Activated CD4-positive, alpha-beta T cell treated with anti-CD3 and anti-CD28 coated beads, Interleukin-2, amount 10 ng/mL, durations not matched to agents 24 days and 14 days (primary cell): Measurements from ENCODE around the gene POLR2E. TPM values are rescaled to one million over a fixed set of nuclear protein-coding genes. Genes with fewer than 3 reads are reported as not detected.
A peak's percentile ranks its signal among the peaks of the same experiment; 100 is the strongest.
"Not testable (repeated sequence)": the region's sequence is repeated elsewhere in the genome, so short reads cannot be mapped to it uniquely, and the experiment has no call there.

Experiments
- DNase-seq: peaks from one replicate; pipeline ENCODE4 v3.0.0; 2022
- H3K27ac Mint-ChIP-seq: one replicate; pipeline ENCODE4 v1.8.0; 2022; ENCODE audit warnings: mild to moderate bottlenecking, mixed read lengths
- H3K27me3 Mint-ChIP-seq: one replicate; pipeline ENCODE4 v1.8.0; 2022; ENCODE audit warnings: mixed read lengths
- H3K36me3 Mint-ChIP-seq: one replicate; pipeline ENCODE4 v1.8.0; 2022; ENCODE audit warnings: low read depth, mild to moderate bottlenecking, mixed read lengths
- H3K4me1 Mint-ChIP-seq: one replicate; pipeline ENCODE4 v1.8.0; 2021; ENCODE audit warnings: mixed read lengths
- H3K4me3 Mint-ChIP-seq: one replicate; pipeline ENCODE4 v1.8.0; 2022; ENCODE audit warnings: mild to moderate bottlenecking, moderate library complexity, mixed read lengths
- H3K9me3 Mint-ChIP-seq: one replicate; pipeline ENCODE4 v1.8.0; 2021; ENCODE audit warnings: mixed read lengths
- intact Hi-C: fragments of 100-400 bp; cut with micrococcal nuclease; formaldehyde crosslinking; loops from one replicate; pipeline ENCODE4 v1.15.1; 2023
- total RNA-seq: library from RNA; stranded (reverse); gene quantifications from 2 replicates; pipeline ENCODE4 v1.2.3, GENCODE V29; 2022

Gene POLR2E
- total RNA-seq, 1 donor from 2014 or later, result 273 TPM

DNA sequence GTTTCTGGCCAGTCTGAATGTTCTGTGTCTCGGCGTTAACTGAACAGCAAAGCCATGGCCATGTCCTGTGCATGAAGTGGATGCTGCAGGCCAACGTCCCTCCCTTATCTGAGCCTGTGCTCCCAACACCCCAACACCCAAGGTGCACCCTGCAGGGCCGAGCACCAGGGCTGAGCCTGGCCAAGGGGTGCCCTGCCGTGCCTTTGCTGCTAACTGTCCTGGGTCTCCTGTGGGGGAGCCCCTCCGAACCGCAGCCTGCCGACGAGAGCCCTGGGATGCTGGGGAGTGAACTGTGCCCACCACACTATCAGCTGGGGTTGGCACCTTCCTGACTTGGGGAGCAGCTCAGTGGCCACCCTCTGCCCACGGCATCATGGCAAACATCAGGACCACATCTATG lies 26.2 kb upstream of the POLR2E start:
- intact Hi-C loops, result no loop called here
- Mint-ChIP-seq H3K9me3 (no peaks in the 10 kb centered on the region), H3K27me3 (no peaks in the 10 kb centered on the region), H3K36me3 (peaks cover 47% of the 10 kb centered on the region), H3K4me3 (no peak overlapping the region), H3K4me1 (no peaks in the 10 kb centered on the region), H3K27ac (no peak overlapping the region)
- DNase-seq, result no peak

DNA sequence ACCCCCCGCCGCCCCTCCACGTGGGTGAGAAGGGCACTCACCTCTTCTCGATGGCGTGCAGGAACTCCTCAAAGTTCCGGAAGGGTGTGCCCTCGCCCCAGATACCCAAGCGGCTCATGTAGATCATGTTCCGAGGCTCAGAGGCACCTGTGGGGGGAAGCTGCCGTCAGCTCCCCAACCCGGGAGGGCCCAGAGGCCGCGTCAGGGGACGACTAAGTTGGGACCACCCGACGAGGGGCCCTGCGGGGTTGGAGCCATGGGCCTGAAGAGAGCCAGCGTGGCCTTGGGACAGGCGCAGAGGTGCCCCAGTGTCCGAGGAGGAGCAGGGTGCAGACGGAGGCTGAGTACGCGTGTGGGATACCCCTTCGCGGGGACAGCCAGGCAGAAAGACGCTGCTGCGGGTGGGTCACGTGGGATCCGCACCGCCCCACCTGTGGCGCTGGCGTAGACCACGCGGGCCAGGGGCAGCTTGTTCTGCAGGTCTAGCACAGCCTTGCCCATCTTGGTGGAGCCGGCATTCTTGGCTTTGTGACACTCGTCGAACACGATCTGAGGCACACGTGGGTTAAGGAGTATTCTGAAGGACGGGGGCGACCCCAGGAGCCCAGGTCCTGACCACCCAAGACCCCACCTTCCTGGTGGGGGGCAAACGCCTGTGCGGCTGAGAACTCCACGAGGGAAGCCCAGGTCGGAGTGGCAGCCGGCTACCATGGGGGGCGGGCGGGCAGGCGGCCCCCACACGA lies 24.5 kb upstream of the POLR2E start:
- Mint-ChIP-seq H3K36me3 (peaks cover 45% of the 10 kb centered on the region), H3K27me3 (no peaks in the 10 kb centered on the region), H3K9me3 (no peaks in the 10 kb centered on the region), H3K4me1 (no peaks in the 10 kb centered on the region), H3K27ac (no peak overlapping the region), H3K4me3 (no peak overlapping the region)
- intact Hi-C loops, result no loop called here
- no peak for DNase-seq

DNA sequence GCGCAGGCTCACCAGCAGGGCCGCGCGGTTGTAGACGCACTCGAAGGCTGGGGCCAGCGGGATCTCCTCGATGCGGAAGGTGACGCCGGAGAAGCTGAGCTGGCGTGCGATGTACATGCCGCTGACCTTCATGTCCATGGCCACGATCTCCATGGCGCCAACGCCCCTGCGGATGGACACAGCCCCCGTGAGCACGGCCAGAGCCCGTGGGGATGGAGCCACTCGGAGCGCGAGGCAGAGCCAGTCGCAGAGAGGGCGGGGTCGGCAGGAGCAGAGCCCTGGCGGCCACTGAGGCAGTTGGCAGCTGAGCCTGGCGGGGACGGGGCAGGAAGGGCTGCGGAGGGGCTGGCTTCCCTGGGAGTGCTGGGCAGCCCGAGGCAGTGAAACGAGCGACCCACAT lies 23.8 kb upstream of the POLR2E start:
- H3K27me3 Mint-ChIP-seq, result no peaks in the 10 kb centered on the region
- no peak overlapping the region for H3K27ac Mint-ChIP-seq
- DNase-seq, result no peak
- intact Hi-C loops, result no loop called here
- H3K9me3 Mint-ChIP-seq, result no peaks in the 10 kb centered on the region
- no peak overlapping the region for H3K4me3 Mint-ChIP-seq
- H3K4me1 Mint-ChIP-seq, result no peaks in the 10 kb centered on the region
- peaks cover 44% of the 10 kb centered on the region for H3K36me3 Mint-ChIP-seq

DNA sequence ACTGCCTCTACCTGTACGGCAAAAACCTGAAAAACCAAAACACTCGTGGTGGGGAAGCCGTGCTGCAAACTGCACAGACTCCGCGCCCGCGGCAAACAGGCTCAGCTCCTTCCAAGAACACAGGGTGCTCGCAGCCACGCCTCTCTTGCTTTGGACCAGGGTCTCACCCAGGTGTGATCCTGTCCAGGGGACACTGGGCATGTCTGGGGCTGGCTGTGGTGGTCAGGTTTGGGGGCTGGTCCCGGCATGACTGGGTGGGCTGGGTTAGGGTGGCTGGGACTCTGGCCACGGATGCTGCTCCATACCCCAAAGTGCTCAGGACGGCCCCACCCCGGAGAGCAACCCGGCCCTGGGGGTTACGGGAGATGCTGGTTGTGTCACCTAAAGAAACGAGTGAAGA lies 22.5 kb upstream of the POLR2E start:
- peaks cover 44% of the 10 kb centered on the region for H3K36me3 Mint-ChIP-seq

DNA sequence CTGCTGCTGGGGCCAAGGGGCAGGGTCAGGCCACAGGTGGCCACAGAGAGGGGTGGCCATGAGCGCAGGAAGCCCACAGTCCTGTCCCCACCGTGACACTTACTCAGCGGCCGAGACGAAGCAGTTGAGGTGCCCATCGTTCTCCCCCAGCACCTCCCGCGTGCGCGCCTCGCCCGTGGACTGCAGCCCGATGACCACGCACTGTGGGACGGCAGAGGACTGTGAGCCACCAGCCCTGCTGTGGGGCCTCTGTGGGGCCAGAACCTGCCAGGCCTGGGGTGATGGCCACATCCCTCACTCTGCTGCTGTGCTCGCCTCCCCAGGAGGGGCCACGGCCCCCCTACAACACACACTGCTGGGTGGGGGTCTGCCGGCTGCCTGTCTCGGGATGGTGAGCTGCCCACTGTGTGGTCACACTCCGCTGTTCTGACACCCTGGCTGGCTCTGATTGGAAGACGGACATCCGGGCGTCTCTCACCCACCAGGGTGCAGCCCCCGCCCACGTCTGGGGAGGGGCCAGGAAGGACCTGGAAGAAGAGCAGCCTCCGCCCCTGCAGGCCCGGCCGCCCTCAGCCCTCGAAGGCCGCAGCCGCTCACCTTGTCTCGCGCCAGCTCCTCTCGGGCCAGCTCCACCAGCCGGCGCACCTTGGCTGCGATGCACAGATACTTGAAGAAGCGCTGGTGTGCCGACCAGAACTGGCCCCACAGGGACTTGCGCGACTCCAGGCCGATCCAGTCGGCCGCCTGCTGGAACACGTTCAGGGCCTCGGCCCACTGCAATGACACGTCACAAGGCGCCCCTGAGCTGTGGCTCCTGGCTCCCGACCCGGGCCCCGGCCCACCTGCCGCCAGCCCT lies 21.8 kb upstream of the POLR2E start:
- Mint-ChIP-seq H3K27me3 (no peaks in the 10 kb centered on the region), H3K36me3 (peaks cover 42% of the 10 kb centered on the region), H3K27ac (no peak overlapping the region), H3K4me1 (no peaks in the 10 kb centered on the region), H3K4me3 (no peak overlapping the region), H3K9me3 (no peaks in the 10 kb centered on the region)
- DNase-seq, result no peak
- intact Hi-C loops, result no loop called here

More for the DNA sequence above, 22.5 kb upstream of the POLR2E start:
- intact Hi-C loops, result no loop called here
- no peak for DNase-seq
- Mint-ChIP-seq H3K27me3 (no peaks in the 10 kb centered on the region), H3K4me3 (no peak overlapping the region), H3K27ac (no peak overlapping the region), H3K9me3 (no peaks in the 10 kb centered on the region), H3K4me1 (no peaks in the 10 kb centered on the region)

DNA sequence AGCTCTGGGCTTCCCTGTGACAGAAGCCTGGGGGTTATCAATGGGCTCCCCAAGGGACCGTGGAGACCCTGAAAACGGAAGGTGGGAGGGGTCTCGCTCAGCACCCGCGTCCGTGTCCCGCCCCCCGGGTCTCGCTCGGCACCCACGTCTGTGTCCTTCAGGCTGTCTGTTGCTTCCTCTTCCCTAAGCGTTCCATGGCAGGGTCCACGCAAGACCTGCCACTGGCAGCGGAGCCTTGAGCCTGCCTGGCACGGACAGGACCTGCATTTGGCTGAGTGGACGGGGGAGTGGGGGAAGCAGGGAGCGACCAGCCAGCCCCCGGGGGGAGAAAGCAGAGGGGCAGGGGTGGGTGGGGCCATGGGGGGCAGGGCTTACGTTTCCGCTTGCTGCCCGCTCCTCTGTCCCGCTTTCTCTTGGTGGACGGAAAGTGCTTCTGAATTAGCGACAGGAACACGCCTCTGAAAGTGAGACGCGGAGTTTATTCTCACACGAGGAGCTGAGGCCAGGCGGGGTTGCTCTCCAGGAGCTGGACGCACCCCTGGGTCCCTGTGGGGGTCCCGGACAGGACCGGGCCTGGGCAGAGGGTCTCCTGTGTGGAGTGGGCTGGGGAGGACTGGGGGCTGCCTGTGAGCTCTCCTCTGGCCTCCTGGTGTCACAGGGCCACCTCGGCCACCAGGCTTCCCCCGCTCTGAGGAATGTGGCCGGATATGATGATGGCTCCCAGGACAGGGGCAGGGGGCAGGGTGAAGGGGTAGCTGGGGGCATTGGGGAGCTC lies 20.7 kb upstream of the POLR2E start:
- no peak overlapping the region for H3K4me3 Mint-ChIP-seq
- intact Hi-C loops, result no loop called here
- no peak for DNase-seq
- H3K36me3 Mint-ChIP-seq, result peaks cover 31% of the 10 kb centered on the region
- H3K9me3 Mint-ChIP-seq, result no peaks in the 10 kb centered on the region
- H3K4me1 Mint-ChIP-seq, result no peaks in the 10 kb centered on the region
- H3K27ac Mint-ChIP-seq, result no peak overlapping the region
- no peaks in the 10 kb centered on the region for H3K27me3 Mint-ChIP-seq

DNA sequence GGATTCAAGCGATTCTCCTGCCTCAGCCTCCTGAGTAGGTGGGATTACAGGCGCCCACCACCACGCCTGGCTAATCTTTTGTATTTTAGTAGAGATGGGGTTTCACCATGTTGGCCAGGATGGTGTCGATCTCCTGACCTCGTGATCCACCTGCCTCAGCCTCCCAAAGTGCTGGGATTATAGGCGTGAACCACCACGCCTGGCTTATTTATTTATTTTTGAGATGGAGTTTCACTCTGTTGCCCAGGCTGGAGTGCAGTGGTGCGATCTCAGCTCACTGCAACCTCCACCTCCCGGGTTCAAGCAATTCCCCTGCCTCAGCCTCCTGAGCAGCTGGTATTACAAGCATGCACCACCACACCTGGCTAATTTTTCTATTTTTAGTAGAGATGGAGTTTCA lies 19.6 kb upstream of the POLR2E start:
- H3K36me3 Mint-ChIP-seq, result peaks cover 27% of the 10 kb centered on the region
- intact Hi-C loops, H3K4me3 Mint-ChIP-seq, DNase-seq, H3K27ac Mint-ChIP-seq, H3K27me3 Mint-ChIP-seq, H3K4me1 Mint-ChIP-seq, H3K9me3 Mint-ChIP-seq: not testable (repeated sequence)

DNA sequence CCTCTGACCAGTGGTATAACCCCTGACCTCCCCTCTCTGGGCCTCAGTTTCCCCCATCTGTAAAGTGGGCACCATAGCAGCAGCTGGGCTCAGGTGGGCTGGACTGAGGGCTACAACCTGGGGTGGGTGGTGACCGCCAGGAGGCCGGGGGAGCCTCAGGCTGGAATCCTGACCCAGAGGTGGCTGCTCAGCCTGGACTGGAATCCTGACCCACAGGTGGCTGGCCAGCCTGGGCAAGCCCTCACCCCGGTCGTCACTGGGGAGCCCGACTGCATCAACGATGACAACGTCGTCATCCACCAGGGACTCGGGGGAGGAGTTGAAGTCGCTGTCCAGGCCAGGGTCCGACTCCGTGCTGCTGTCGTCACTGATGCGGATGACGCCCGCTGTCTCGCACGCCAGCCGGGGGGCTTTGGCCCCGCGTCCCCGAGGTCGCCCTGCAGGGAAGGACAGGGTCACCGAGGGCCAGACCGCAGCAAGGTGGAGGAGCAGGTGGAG lies 18.9 kb upstream of the POLR2E start:
- no peak for DNase-seq
- H3K27me3 Mint-ChIP-seq, result no peaks in the 10 kb centered on the region
- intact Hi-C loops, result no loop called here
- no peak overlapping the region for H3K4me3 Mint-ChIP-seq
- no peaks in the 10 kb centered on the region for H3K9me3 Mint-ChIP-seq
- H3K4me1 Mint-ChIP-seq, result no peaks in the 10 kb centered on the region
- no peak overlapping the region for H3K27ac Mint-ChIP-seq
- peaks cover 26% of the 10 kb centered on the region for H3K36me3 Mint-ChIP-seq

DNA sequence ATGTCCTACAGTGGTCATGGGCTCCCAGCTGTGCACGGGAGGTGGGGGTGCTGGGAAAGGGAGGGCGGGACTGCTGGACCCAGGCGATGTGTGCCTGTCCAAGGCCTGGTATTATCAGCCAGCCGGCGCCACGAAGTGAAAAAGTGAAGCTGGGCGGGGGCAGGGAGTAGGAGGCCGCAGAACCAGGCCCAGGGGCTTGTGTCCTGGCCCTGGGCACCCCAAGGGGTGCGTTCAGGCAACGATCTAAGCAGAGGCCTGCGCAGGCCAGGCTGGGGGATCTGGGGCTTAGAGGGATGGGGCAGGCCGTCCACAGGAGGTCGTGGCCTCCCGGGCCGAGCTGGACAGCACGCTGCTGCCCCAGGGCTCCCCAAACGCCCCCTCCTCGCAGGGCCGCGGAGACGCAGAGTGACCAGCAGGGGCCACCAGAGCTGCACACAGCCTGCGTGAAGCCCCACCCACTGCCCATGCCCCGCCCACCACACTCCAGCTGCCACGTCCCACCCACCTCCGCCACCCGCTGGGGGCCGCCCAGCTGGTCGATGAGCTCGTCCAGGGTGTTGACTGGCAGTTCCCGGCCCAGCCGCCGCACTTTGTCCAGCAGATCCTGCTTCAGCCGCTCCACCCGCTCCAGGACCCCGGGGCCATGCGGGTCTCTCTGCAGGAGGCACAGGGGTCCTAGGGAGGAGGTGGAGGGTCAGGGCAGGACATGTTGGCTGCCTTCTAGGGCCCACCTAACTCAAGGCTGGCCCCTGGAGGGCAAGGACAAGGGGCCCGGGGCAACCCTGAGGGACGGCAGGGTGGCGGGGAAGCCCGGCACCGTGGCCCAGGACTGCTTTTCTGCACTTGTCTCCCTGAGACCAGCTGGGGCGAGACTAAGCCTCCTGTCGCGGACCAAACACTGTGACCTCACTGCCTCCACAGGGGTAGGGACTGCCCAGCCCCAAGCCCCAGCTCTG lies 18.1 kb upstream of the POLR2E start:
- peaks cover 21% of the 10 kb centered on the region for H3K36me3 Mint-ChIP-seq
- intact Hi-C loops, result no loop called here

DNA sequence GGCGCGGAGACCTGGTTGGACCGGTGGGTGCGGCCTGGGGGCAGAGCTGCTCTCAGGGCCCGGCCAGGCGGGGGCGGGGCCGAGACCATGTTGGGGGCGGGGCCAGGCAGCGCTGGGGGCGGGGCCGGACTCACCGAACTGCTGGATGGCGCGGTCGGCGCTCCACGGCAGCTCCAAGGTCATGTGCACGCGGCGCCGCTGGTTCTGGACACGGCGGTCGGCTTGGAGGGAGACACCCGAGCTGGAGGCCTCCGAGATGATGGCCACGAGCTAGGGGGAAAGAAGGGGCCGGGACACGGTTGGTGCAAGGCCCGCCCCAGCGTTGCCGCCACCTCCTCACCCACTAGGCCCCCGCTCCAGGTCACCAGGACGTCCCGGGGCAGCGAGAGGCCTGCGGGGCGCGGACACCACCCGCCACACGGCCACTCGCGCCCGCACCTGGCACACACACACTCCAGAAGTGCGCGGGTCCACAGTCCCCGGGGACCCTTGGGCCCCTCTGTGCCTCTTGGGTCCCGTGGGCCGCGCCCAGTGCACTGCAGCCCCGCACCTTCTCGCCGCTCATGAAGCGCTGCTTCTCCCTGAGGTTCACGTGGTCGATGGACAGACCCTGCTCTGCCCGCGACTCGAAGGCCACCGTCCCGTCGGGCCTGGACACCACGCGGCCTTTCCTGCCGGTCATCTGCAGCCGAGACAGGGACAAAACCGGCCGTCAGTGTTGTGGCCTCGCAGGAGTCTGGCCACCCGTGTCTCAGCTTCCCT lies 17.3 kb upstream of the POLR2E start:
- Mint-ChIP-seq H3K27me3 (no peaks in the 10 kb centered on the region), H3K27ac (no peak overlapping the region), H3K4me3 (no peak overlapping the region), H3K36me3 (peaks cover 17% of the 10 kb centered on the region), H3K4me1 (no peaks in the 10 kb centered on the region), H3K9me3 (no peaks in the 10 kb centered on the region)
- no peak for DNase-seq
- intact Hi-C loops, result no loop called here

More for the DNA sequence above, 18.1 kb upstream of the POLR2E start:
- Mint-ChIP-seq H3K4me3 (no peak overlapping the region), H3K27ac (no peak overlapping the region), H3K4me1 (no peaks in the 10 kb centered on the region), H3K9me3 (no peaks in the 10 kb centered on the region), H3K27me3 (no peaks in the 10 kb centered on the region)
- peak; percentile 93 for DNase-seq

DNA sequence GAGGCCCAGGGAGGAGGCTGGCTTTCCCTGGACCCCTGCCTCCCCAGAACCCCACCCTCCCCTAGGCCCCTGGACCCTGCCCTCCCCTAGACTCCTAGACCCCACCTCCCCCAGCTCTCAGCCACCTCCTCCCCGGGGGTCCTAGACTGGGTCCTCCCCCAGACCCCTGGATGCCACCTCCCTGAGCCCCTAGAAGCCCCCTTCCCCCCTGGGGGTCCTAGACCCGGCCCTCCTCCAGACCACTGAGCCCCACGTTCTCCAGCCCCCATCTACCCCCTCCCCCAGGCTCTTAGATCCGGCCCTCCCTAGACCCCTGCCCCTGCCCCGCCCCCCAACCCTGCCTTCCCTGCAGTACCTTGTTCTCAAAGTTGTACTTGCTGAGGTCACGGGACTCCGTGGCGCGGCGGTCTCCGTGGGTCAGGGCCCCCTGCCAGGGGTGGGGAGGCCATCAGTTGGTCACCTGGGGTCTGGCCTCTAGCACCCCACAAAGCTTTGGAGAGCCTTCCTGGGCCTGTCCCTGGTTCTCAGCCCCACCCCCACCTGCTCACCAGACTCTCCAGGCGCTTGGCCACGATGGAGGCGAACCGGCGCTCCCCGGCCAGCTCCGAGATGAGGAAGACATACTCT lies 16.6 kb upstream of the POLR2E start:
- no peak overlapping the region for H3K4me3 Mint-ChIP-seq
- no peaks in the 10 kb centered on the region for H3K27me3 Mint-ChIP-seq
- H3K36me3 Mint-ChIP-seq, result peaks cover 20% of the 10 kb centered on the region
- H3K27ac Mint-ChIP-seq, result no peak overlapping the region
- H3K4me1 Mint-ChIP-seq, result no peaks in the 10 kb centered on the region
- no peaks in the 10 kb centered on the region for H3K9me3 Mint-ChIP-seq
- no peak for DNase-seq
- intact Hi-C loops, result no loop called here
